ENCODE results near the gene CAMK1D. TPM values are rescaled to one million over a fixed set of nuclear protein-coding genes. Genes with fewer than 3 reads are reported as not detected.

Gene CAMK1D
- total RNA-seq, 1 donor from 2014 or later = 1.5 TPM

DNA sequence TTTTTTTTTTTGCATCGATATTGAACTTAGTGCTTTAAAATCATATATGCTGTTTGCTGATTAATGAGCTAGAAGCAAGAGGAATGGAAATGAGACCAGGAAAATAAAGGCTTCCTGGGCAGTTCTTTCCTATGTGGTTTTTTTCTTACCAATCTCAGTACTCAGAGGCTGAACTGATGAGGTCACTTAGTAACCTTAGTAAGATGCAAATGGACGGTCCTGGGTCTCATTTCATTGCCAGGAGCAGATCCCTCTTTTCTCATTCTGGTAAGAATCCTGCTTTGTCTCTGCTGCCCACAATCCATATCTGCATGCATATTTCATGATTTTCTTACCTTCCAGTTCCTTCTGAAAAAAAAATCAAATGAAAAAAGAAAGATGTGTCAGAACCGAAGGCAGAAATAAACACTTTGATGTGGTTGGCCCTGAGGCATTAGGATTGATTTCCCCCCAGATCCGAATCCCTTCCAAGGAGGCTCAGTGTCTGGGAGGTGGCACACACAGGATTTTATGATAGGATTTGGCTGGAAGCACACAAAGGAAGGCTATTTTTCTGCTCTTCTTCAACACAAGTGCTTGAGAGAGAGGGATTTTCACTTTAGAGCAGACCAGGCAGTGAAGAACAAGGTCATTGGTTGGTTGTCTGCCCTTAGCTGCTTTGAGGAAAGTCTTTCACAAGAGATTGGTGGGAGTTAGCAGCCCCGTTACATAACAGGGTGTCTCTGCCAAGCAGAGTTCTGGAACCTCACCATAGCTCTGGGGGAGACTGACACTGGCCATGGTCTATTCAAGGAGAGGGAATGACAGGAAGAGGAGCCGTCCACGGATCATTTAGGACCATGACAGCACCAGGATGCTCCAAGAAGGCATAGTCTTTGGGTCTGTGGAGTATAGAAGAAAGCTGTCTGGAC, 150.0 kb downstream of the CAMK1D start:
- DNase-seq (ENCODE audit: low read depth) = no peak

DNA sequence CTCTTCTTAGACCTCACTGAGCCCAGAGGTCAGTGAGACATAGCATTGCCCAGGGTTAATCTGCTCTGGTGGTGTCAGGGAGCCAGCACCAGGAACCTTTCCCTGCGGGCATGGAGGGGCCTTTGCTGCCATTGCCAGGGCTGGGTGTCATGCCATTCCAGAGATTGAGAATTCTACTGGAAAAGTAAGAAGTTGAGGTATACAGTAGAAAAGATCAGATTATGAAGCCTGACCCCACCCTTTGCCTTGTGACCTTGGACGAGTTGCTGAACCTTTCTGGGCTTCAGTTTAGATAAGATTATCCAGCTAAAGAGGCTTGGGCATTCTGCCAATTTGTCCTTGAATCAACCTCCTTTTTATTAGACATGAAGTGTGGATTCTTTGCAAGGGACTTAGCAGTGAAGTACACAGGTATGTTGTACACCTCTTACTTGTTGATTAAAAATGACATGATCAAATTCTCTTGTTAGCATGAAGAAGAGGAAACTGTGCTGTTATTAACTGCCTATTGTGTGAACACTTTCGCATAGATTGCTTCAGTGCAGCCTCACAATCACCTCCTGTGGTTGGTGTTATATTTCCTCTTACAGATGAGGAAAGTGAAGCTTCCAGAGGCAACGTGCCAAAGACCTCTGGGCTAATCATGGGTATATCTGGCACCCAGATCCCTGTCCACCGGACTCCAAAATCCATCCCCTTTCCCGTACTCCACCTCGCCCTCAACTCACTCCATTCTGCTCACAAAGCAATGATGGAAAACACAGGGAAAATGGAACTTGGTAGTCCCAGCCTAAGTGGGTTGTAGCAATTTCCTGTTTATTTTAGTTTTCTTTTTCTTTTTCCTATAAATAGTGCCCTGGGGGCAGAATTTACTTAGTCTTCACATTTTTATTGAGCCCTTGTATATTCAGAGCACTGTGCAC, 151.3 kb downstream of the CAMK1D start:
- no peak for DNase-seq (ENCODE audit: low read depth)

DNA sequence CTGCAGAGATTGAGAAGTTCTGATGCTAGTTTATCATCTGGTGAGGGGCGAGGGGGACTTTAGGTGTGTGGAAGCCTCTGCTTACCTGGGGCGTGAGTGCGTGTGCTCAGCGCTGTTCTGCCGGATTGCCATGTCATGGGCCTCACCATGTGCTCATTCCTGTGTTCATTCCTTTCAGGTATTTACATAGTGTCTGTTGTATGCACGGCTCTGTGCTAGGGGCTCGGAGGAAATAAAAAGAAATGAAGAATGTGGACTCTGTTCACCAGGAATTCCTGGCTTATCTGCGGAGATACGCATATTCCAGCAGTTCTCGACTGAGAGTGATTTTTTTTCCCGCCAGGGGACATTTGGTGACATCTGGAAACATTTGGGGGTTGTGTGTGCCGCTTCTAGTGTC, 152.0 kb downstream of the CAMK1D start:
- no peak for DNase-seq (ENCODE audit: low read depth)

DNA sequence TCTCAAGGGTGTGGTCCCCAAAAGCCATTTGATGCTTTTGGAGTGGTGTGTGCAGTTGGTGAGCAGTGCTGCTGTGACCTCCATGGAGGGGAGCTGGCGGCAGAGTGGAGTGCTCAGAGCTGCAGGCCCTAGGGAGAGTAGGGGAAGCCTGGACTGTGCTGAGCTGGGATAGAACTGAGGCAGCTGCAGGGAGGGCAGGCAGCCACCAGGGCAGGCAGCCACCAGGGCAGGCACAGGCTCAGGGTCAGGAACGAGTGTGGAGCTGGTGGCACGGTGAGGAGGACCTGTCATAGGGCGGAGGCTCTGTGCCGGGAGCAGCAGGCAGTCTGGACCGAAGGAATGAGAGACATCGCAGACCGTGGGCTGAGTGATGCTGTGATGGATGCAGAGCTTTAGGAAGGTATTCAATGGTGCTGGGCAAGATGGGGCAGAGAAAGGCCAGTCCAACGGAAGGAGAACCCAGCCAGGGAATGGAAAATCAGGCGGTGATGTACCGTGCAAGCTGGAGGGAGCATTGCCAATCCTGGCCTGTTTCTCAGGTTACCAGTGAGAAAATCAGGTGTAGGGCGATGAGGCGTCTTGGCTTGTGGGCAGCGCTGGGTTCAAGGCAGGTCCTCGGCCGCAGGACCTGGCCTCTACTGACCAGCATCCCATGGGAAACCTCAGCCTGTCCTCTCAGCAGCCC, 152.6 kb downstream of the CAMK1D start:
- DNase-seq (ENCODE audit: low read depth) = no peak

DNA sequence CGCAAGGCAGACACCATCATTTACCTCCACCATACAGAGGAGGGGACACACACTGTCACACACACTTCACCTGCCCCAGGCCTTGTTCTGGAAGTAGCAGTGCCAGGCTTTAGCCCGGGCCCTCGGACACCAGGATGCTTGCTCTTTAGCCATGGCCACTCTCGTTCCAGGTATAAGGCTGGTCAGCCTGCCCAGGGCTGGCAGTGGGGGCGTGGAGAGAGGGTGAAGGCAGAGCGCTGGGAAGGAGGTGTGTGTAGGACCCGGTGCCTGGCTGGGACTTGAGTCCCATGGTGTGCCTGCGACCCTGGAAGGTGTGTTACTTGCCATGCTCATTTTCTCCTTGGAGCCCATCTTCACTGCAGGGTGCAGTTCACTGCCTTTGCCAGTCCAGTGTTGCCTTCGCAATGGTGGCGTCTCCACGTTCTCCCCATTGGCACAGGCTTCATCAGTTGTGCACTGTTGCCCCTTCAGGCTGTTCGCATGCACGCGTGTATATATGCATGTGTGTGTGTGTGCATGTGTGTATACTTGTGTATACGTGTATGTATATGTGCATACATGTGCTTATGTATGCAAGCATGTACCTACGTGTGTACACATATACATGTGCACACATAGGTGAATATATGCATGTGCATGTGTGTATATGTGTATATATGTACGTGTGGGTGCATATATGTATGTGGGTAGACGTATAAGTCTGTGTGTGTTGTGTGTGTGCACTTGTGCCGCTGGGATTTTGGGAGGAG, 153.4 kb downstream of the CAMK1D start:
- no peak for DNase-seq (ENCODE audit: low read depth)

DNA sequence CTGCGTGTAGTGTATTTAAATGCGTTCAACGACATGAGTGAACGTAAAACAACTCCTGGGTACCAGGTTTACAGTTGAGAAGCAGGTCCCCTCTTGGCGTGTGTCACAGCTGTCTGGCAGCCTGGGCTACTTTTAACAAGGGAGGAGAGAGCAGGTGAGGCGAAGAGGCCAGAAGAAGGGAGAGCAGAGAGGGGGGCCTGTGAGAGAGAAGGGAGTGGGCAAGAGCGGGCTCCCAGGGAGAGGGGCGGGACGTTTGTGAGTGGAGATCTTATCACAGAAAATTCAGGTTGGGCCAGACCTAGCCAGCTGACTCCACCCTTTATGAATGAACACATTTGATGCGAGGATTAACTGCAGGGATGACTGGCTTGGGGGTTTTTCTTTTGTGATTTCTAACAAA, 154.0 kb downstream of the CAMK1D start:
- DNase-seq (ENCODE audit: low read depth) = no peak

DNA sequence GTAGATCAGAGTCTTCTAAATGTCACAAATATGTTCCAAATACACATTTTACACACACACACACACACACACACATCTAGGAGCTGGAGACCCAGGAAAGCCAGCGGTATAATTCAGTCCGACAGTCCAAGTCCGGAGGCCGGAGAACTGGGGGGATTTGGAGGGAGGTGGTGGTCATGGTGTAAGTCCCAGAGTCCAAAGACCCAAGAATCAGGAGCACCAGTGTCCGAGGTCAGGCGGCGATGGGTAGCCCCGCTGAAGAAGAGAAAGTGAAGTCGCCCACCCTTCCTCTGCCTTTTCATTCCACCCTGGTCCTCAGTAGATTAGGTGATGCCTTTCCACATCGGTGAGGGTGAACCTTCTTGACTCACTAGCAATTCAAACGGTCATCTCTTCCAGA, 154.8 kb downstream of the CAMK1D start:
- no peak for DNase-seq (ENCODE audit: low read depth)

DNA sequence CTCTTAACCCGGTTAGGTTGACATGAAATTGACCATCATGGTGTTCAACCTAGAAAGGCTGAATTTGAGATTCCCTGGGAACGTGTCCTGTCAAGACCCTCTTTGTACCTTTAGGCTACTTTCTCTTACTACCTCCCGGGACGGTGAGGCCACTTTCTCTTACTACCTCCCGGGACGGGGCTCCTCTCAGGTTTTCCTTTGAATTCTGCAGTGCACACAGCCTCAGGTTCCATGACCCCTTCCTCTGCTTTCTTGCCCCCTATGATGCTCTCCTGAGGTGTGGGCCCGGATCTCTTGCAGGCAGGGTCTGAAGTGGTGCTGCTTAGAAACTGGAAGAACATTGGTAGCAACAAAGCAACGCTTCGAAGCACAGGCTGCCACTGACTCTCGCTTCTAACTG, 155.3 kb downstream of the CAMK1D start:
- DNase-seq (ENCODE audit: low read depth) = no peak

DNA sequence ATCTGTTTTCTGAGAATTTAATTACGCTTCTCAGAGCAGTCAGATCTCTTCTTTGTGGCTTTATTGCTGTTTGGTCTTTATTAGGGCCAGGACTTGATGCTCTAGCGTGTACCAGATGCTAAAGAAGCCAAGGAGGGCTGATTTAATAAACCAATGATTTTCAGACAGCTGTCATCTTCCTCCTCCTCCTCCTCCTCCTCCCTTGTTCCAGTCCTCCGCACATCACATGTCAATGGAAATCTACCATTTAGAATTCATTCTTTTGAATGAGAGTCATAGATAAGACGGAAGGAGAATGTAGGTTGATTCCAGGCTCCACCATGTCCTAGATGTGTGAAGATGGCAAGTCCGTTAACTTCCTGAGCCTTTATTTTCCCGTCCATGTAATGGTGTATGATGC, 156.3 kb downstream of the CAMK1D start:
- DNase-seq (ENCODE audit: low read depth) = no peak

DNA sequence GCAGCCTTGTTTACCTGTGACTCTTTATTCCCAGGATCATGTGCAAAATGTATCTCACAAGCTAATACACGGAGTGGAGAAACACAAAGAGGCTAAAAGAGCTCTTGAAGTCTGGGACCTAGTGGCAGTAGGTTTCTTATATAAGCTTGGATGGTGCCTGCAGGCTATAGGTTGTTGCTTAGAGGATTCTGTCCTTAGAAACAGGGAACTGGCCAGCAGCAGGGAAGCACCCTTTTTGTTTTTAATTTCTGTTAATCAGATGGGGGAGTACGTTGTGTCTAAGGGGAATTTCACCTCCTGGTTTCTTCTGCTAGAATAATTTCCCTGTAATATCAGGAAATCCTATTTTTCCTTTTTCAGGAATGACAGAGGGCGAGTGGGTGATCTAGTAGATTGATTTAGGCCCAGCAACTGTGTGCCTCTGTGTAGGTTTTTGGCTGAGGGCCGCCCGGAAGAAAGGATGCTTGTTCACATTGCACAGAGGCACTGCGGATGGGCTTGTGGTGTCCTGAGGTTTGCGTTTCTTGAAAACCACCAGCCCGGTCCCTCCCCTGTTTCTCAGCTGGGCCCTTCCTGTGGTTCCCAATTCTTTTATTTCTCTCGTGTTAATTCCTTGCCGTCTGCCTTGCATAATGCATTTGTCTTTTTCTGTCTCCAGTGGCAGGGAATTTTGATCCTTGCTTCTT, 158.0 kb downstream of the CAMK1D start:
- DNase-seq (ENCODE audit: low read depth) = no peak

DNA sequence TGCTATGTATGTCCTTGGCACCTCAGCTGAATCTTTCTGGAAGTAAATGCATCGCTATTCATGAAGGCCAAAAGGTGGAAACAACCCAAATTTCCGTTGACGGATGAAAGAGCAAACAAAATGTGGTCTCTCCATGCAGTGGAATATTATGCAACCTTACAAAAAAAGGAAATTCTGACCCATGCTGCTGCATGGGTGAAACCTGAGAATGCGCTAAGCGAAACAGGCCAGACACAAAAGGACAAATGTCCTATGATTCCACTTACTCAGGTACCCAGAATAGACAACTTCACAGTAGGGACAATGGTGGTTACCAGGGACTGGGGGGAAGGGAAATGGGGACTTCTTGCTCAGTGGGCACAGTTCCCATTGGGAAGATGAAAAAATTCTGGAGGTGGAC, 158.8 kb downstream of the CAMK1D start:
- no peak for DNase-seq (ENCODE audit: low read depth)

DNA sequence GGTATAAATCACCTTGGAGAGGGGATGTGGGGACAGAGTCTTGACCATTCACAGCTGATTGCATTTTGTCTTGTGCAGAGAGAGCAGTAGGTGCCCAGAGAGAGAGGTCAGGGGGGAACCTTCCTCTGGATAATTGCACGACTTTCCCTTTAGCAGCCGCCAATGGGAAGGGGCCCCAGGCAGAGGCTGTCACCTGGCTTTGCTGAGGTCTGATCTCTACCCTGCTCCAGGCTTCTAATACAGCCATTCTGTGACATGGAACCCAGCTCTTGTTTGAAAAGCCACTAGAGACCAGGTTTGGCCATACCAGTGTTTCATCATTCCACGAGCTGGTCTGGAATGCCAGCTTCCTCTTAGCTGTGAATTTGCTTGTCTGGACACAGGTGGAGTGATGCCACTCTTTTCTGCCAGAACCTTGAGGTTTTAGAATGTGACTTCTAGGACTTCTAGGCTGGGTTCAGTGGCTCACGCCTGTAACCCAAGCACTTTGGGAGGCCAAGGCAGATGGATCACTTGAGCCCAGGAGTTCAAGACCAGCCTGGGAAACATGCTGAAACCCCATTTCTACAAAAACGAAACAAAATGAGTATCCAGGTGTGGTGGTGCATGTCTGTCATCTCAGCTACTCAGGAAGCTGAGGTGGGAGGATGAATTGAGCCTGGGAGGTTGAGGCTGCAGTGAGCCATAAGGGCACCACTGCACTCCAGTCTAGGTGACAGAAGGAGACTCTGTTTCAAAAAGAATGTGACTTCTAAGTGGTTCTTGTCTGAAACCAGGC, 159.9 kb downstream of the CAMK1D start:
- DNase-seq (ENCODE audit: low read depth) = no peak

DNA sequence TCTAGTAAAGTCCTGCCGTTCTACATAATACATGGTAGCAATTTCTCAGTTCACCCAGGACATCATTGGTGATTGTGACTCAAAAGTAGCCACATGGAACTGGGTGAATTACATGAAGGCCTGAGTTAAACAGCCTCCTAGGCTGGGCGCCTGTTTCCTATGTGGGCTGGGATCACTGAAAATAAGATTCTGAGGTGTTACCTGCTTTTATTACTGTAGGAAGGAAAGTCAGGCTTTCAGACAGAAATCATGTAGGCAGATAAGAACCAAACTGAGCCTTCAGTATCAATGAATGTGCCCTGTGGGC, 160.4 kb downstream of the CAMK1D start:
- DNase-seq (ENCODE audit: low read depth) = no peak

DNA sequence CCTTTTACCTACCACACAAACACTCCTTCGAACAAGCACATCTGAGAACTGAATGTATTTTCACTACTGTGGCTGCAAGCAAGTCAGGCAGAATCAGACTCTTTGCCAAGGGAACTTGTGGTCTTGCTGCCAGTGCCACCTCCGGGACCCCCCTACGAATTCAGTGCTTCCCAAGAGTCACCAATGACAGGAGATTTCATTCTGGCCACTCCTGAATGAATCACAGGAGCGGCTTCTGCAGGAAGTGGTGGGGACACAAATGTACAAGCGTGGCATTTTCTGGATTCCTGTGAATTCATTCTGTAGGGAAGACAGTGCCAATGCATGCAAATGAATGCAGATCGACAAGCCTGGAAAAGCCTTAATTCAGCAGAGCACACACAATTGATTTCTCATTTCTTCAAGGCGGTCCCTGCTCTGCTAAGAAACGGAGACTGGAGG, 161.2 kb downstream of the CAMK1D start:
- peak; percentile 33 for DNase-seq (ENCODE audit: low read depth)

DNA sequence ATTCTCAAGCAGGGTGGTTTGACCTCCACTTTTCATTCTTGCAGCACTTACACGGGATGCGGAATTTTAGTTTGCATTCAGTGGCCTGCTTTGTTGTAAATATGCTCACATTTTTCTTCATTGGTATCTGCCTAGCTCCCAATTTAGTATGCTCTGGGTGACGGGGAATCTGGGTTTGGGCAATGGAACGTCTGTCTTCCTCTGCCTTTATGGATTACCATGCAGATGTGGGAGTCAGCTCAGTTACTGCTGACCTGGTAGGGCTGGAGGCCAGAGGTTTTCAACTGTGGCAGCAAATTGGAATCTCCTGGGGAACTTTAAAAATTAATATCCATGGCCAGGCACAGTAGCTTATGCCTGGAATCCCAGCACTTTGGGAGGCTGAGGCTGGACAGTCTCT, 161.6 kb downstream of the CAMK1D start:
- DNase-seq (ENCODE audit: low read depth) = no peak

DNA sequence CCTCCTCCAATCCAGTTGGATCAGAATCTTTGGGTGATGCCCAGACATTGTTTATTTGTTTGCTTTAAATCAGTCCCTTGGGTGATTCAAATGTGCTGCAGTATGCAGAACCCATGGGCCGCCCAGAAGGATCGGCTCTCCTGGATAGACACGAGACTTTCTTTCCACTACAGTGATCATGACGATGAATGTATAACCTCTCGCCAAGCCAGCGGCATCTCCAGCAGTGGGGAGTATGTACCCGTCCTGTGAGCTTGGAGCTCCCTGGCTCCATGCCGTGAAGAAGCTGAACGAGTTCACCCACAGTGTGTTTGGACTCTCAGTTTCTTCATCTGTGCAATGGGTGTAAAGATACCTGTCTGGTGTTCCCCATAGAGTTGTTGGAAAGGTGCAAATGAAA, 162.3 kb downstream of the CAMK1D start:
- no peak for DNase-seq (ENCODE audit: low read depth)

DNA sequence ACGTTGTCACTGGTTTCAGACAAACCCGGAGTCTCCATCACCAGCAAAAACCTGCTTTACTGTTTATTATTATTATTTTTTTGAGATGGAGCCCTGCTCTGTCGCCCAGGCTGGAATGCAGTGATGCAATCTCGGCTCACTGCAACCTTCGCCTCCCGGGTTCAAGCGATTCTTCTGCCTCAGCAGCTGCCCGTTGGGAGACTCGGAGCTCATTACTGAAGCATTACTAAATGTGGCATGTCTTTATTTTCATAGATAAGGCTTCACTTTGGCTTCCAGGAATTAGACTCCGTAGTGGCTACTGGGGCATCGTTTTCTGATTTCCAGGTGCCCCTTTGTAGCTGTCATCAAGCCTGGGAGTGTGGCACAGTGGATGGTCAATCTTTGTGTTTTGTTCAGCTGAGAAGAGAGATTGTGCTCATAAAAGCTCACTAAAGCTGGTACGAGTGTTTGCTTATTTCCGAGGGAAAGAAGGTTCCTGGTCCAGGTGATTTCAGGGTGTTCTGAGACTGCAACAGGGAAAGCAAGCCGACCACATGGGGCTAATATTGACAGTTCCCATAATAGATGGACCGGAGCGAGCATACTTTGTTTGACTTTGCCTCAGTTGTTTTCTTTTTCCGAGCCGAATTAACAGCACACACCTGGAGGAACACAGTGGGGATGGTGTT, 163.1 kb downstream of the CAMK1D start:
- no peak for DNase-seq (ENCODE audit: low read depth)

DNA sequence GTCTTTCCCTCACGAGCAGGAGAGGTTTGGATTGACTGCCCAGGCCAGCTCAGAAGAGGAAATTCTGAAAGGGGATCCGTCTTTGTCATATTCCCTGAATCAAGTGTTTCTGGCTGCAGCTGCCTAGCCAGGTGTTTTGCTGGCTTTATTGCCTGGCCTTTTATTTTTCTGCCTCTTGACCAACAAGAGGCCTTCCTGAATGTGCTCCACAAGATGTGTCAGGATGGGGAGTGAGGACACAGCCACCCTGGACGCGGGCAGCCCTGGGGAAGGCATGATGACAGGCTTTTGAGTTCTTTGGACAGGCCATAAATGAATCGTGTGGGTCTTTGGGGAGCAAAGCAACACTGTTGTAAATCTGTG, 163.6 kb downstream of the CAMK1D start:
- no peak for DNase-seq (ENCODE audit: low read depth)

DNA sequence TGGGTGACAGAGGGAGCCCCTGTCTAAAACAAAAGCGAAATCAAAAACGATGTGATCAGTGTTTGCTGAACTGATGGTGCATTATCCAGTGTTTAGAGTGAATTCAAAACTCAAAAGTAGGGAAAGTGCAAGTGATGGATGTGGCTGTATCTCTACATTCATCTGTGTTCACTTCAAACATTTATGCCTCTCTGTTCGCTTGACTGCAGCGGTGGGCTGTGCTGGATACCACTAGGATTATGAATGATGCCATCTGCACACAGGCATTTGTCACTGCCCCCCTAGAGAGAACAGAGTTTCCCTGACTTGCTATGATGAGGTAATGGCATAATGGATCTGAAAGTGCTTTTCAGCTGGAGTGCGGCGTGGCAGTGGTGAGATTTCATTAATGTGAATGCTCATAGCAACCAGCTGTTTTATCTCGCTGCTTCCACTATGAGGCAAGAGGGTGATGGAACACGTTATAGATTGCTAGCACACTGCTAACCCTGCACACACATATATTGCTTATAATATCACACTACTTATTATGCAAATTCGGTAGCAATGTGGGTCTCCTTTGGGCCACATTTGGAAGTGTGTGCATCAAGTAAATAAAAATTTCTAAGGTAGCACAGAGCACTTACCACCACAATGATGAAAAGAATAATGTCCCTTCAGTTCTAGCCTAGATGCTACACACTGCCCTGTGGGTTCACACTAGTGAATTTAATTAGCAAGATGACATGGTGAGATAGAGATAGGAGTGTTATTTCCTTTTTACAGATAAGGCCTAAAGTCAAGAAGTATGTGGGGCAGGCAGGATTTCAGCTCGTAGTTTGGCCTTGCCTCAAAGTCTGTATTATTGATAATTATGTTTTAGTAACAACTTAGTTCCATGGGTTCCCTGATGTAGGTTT, 164.7 kb downstream of the CAMK1D start:
- DNase-seq (ENCODE audit: low read depth) = no peak
